Mucosa of rectum (tissue), 2 donors: ENCODE data around the gene THEM4.
"Not testable (repeated sequence)": the region's sequence is repeated elsewhere in the genome, so short reads cannot be mapped to it uniquely, and the experiment has no call there.

Experiments used
- H3K27ac ChIP-seq, 2 donors: one replicate each; pipeline ENCODE4 v1.7.0; 2013; ENCODE audit warnings: inconsistent platforms in 2 of 2, low read depth in 2 of 2, low read length in 2 of 2
- H3K27me3 ChIP-seq, 2 donors: one replicate each; pipeline ENCODE4 v1.7.0; 2013; ENCODE audit warnings: low read length in 2 of 2; ENCODE audit not compliant: control insufficient read depth in 2 of 2, insufficient read depth in 2 of 2
- H3K36me3 ChIP-seq, 2 donors: one replicate each; pipeline ENCODE4 v1.7.0; 2013; ENCODE audit warnings: low read length in 2 of 2; ENCODE audit not compliant: control insufficient read depth in 2 of 2, insufficient read depth in 2 of 2
- H3K4me1 ChIP-seq, 2 donors: one replicate each; pipeline ENCODE4 v1.7.0; 2013; ENCODE audit warnings: low read length in 2 of 2, mild to moderate bottlenecking in 1 of 2; ENCODE audit not compliant: control insufficient read depth in 2 of 2, insufficient read depth in 2 of 2
- H3K4me3 ChIP-seq, 2 donors: one replicate each; pipeline ENCODE4 v1.7.0; 2013; ENCODE audit warnings: low read length in 2 of 2
- H3K9ac ChIP-seq, 2 donors: one replicate each; pipeline ENCODE4 v1.7.0; 2013; ENCODE audit warnings: low read length in 2 of 2, low read depth in 1 of 2, mild to moderate bottlenecking in 1 of 2
- H3K9me3 ChIP-seq, 2 donors: one replicate each; pipeline ENCODE4 v1.7.0; 2013; ENCODE audit warnings: low read length in 2 of 2; ENCODE audit not compliant: control insufficient read depth in 2 of 2
- donor health status: healthy.
- donor health status: Normal muscosa, but diverticular disease.

THEM4 gene

GRCh38 chr1:151864411-151864810 is 44.9 kb downstream of the THEM4 start:
- no peak overlapping the region for H3K9ac ChIP-seq
- H3K27me3 ChIP-seq = no peaks in the 10 kb centered on the region

GRCh38 chr1:151862604-151863003 is 46.7 kb downstream of the THEM4 start:
- Histone ChIP-seq H3K9me3 (no peaks in the 10 kb centered on the region), H3K4me1 (no peaks in the 10 kb centered on the region), H3K4me3 (no peak overlapping the region), H3K9ac (no peak overlapping the region), H3K27me3 (no peaks in the 10 kb centered on the region), H3K27ac (no peak overlapping the region), H3K36me3 (no peaks in the 10 kb centered on the region)

More at GRCh38 chr1:151864411-151864810, 44.9 kb downstream of the THEM4 start:
- Histone ChIP-seq H3K27ac (no peak overlapping the region), H3K9me3 (no peaks in the 10 kb centered on the region), H3K4me1 (no peaks in the 10 kb centered on the region), H3K36me3 (no peaks in the 10 kb centered on the region), H3K4me3 (no peak overlapping the region)

GRCh38 chr1:151860504-151861187 is 48.7 kb downstream of the THEM4 start:
- Histone ChIP-seq H3K4me1 (no peaks in the 10 kb centered on the region), H3K36me3 (no peaks in the 10 kb centered on the region), H3K9me3 (no peaks in the 10 kb centered on the region), H3K9ac (no peak overlapping the region), H3K4me3 (no peak overlapping the region), H3K27ac (no peak overlapping the region), H3K27me3 (no peaks in the 10 kb centered on the region)

- Histone ChIP-seq H3K4me1 (no peaks in the 10 kb centered on the region), H3K36me3 (no peaks in the 10 kb centered on the region), H3K9me3 (no peaks in the 10 kb centered on the region), H3K27me3 (no peaks in the 10 kb centered on the region), H3K27ac (no peak overlapping the region), H3K4me3 (no peak overlapping the region), H3K9ac (no peak overlapping the region)
Observed at GRCh38 chr1:151859891-151860293, 49.4 kb downstream of the THEM4 start.

GRCh38 chr1:151858886-151859665 is 50.2 kb downstream of the THEM4 start:
- Histone ChIP-seq H3K4me1 (no peaks in the 10 kb centered on the region), H3K9me3 (no peaks in the 10 kb centered on the region), H3K4me3 (no peak overlapping the region), H3K27ac (no peak overlapping the region), H3K36me3 (no peaks in the 10 kb centered on the region), H3K27me3 (no peaks in the 10 kb centered on the region), H3K9ac (no peak overlapping the region)

- Histone ChIP-seq H3K4me1 (no peaks in the 10 kb centered on the region), H3K9ac (no peak overlapping the region), H3K27ac (no peak overlapping the region), H3K4me3 (no peak overlapping the region), H3K27me3 (no peaks in the 10 kb centered on the region), H3K36me3 (no peaks in the 10 kb centered on the region), H3K9me3 (no peaks in the 10 kb centered on the region)
Observed at GRCh38 chr1:151858030-151858746, 51.1 kb downstream of the THEM4 start.

- Histone ChIP-seq H3K36me3 (no peaks in the 10 kb centered on the region), H3K9me3 (no peaks in the 10 kb centered on the region), H3K27ac (no peak overlapping the region), H3K27me3 (no peaks in the 10 kb centered on the region), H3K4me3 (no peak overlapping the region), H3K4me1 (no peaks in the 10 kb centered on the region), H3K9ac (no peak overlapping the region)
Observed at GRCh38 chr1:151855933-151856332, 53.4 kb downstream of the THEM4 start.

- not testable (repeated sequence) for H3K9ac ChIP-seq, H3K27ac ChIP-seq, H3K36me3 ChIP-seq, H3K9me3 ChIP-seq, H3K27me3 ChIP-seq, H3K4me1 ChIP-seq, H3K4me3 ChIP-seq
Observed at GRCh38 chr1:151855516-151855915, 53.8 kb downstream of the THEM4 start.

- Histone ChIP-seq H3K4me1 (no peaks in the 10 kb centered on the region), H3K27me3 (no peaks in the 10 kb centered on the region), H3K27ac (no peak overlapping the region), H3K36me3 (no peaks in the 10 kb centered on the region), H3K4me3 (no peak overlapping the region), H3K9ac (no peak overlapping the region), H3K9me3 (no peaks in the 10 kb centered on the region)
Observed at GRCh38 chr1:151854658-151855057, 54.7 kb downstream of the THEM4 start.

GRCh38 chr1:151853411-151853943 is 55.8 kb downstream of the THEM4 start, which contains the start of gene THEM5:
TSS of gene THEM5 (minus strand) at chr1:151853712. CDS start at chr1:151853565, 147 bp downstream.
- H3K36me3 ChIP-seq = no peaks in the 10 kb centered on the region
- H3K9ac ChIP-seq = no peak within 1 kb of the TSS
- H3K4me3 ChIP-seq = no peak within 1 kb of the TSS
- no peak within 1 kb of the TSS for H3K27ac ChIP-seq
- H3K9me3 ChIP-seq = no peaks in the 10 kb centered on the region
- no peaks in the 10 kb centered on the region for H3K4me1 ChIP-seq
- H3K27me3 ChIP-seq = no peaks in the 10 kb centered on the region
